Endothelial cell of umbilical vein (primary cell): Measurements from ENCODE around the gene NFATC2IP. TPM values are rescaled to one million over a fixed set of nuclear protein-coding genes. Genes with fewer than 3 reads are reported as not detected.

Source experiments
- BruUV-seq: library from RNA; stranded (reverse); fragments of 400-500 nt; replicated peaks from 2 replicates; lab custom pipeline; 2021; lab: Mats Ljungman, UMichigan
- CTCF ChIA-PET: fragments of 300-600, 350-600 bp; sonication (Branson Sonifier 250); formaldehyde crosslinking; loops from one replicate; lab custom pipeline; 2021; ENCODE audit warnings: antibody characterized with exemption, inconsistent platforms; lab: Charles Lee
- POLR2A ChIA-PET: fragments of 300-600, 350-600 bp; sonication (Branson Sonifier 250); formaldehyde crosslinking; loops from one replicate; lab custom pipeline; 2021; ENCODE audit warnings: antibody characterized with exemption, inconsistent platforms; lab: Charles Lee
- DNase-seq: peaks from one replicate; pipeline ENCODE4 v3.0.0-alpha.2; 2011; ENCODE audit warnings: low read depth, low spot score
- FAIRE-seq: peaks from 2 replicates; lab custom pipeline; 2011; peaks lifted over from hg19 to GRCh38; lab: Jason Lieb, UNC
- H2AFZ ChIP-seq: 2 replicates; pipeline ENCODE4 v1.6.0; 2012; ENCODE audit warnings: low read depth, low read length, control low read depth, inconsistent platforms
- H3K27ac ChIP-seq: 2 replicates; pipeline ENCODE4 v1.5.1; 2011; ENCODE audit warnings: low read depth, mild to moderate bottlenecking, control low read depth, low read length, moderate library complexity; ENCODE audit not compliant: insufficient read depth
- H3K27me3 ChIP-seq, 2 experiments: 2 replicates each; pipeline versions ENCODE4 v1.6.0 to v1.6.1; 2011; ENCODE audit warnings: low read length in 2 of 2, mixed read lengths in 1 of 2; ENCODE audit not compliant: control insufficient read depth in 2 of 2, insufficient read depth in 2 of 2
- H3K36me3 ChIP-seq, 2 experiments: 2 replicates in 1 of 2; 3 replicates in 1 of 2; pipeline ENCODE4 v1.5.1; 2011; ENCODE audit warnings: low read length in 2 of 2, mild to moderate bottlenecking in 1 of 2, moderate library complexity in 1 of 2; ENCODE audit not compliant: control insufficient read depth in 2 of 2, insufficient read depth in 2 of 2; ENCODE audit errors: extremely low read depth in 1 of 2
- H3K4me1 ChIP-seq: 3 replicates; pipeline ENCODE4 v1.5.1; 2011; ENCODE audit warnings: mild to moderate bottlenecking, low read length; ENCODE audit not compliant: control insufficient read depth, insufficient read depth; ENCODE audit errors: extremely low read depth
- H3K4me2 ChIP-seq: 2 replicates; pipeline ENCODE4 v1.6.1; 2011; ENCODE audit warnings: low read length, control low read depth, mixed read lengths; ENCODE audit not compliant: insufficient read depth
- H3K4me3 ChIP-seq, 3 experiments: fragments of 200-600 bp in 1 of 3; sonication (generic), shearing (Covaris generic) in 1 of 3; replicated peaks in 1 of 3; 2 replicates each; pipeline ENCODE4 v1.5.1; 2011 to 2016; ENCODE audit warnings: control low read depth in 3 of 3, low read length in 3 of 3, mild to moderate bottlenecking in 2 of 3, inconsistent platforms in 1 of 3, low read depth in 1 of 3, moderate library complexity in 1 of 3; ENCODE audit not compliant: insufficient read depth in 1 of 3
- H3K79me2 ChIP-seq: 2 replicates; pipeline ENCODE4 v1.6.0; 2012; ENCODE audit warnings: low read length, inconsistent platforms; ENCODE audit not compliant: control insufficient read depth, insufficient read depth
- H3K9ac ChIP-seq: replicated peaks from 2 replicates; pipeline ENCODE3; 2011; ENCODE audit warnings: low read length, control low read depth; ENCODE audit not compliant: insufficient read depth; ENCODE audit errors: extremely low read depth
- H3K9me1 ChIP-seq: replicated peaks from 3 replicates; pipeline ENCODE4 v1.6.0; 2011; ENCODE audit warnings: mild to moderate bottlenecking, low read length; ENCODE audit not compliant: control insufficient read depth, insufficient read depth; ENCODE audit errors: extremely low read depth
- H3K9me3 ChIP-seq: replicated peaks from 2 replicates; pipeline ENCODE4 v1.5.1; 2012; ENCODE audit warnings: low read length, inconsistent platforms; ENCODE audit not compliant: control insufficient read depth, insufficient read depth
- H4K20me1 ChIP-seq: replicated peaks from 2 replicates; pipeline ENCODE3; 2011; ENCODE audit warnings: mild to moderate bottlenecking, low read length; ENCODE audit not compliant: control insufficient read depth, insufficient read depth; ENCODE audit errors: extremely low read depth
- EZH2 ChIP-seq: IDR thresholded peaks from 2 replicates; pipeline ENCODE4 v1.6.1; 2012; ENCODE audit warnings: borderline replicate concordance, low read depth, mild to moderate bottlenecking, moderate library complexity, low read length, inconsistent platforms; ENCODE audit not compliant: severe bottlenecking
- FOS ChIP-seq: IDR thresholded peaks from 2 replicates; pipeline ENCODE4 v1.6.1; 2011; ENCODE audit warnings: mild to moderate bottlenecking, low read length, moderate library complexity, borderline replicate concordance; ENCODE audit not compliant: insufficient read depth
- GATA2 ChIP-seq: IDR thresholded peaks from 2 replicates; pipeline ENCODE4 v1.7.0; 2011; ENCODE audit warnings: low read depth, mild to moderate bottlenecking, moderate library complexity, mixed read lengths, low read length; ENCODE audit not compliant: insufficient read length, insufficient read depth
- JUN ChIP-seq: IDR thresholded peaks from 2 replicates; pipeline ENCODE4 v1.6.1; 2011; ENCODE audit warnings: borderline replicate concordance, low read depth; ENCODE audit not compliant: insufficient read length, insufficient read depth
- MAX ChIP-seq: IDR thresholded peaks from 2 replicates; pipeline ENCODE4 v1.6.1; 2011; ENCODE audit not compliant: insufficient read depth, insufficient read length
- MYC ChIP-seq: IDR thresholded peaks from one replicate; pipeline ENCODE4 v1.6.1; 2011; ENCODE audit warnings: mild to moderate bottlenecking, low read depth, low read length
- POLR2A ChIP-seq: IDR thresholded peaks from 2 replicates; pipeline ENCODE4 v1.6.1; 2012; ENCODE audit warnings: low read depth, mild to moderate bottlenecking, control low read depth, low read length
- POLR2AphosphoS5 ChIP-seq: IDR thresholded peaks from 2 replicates; pipeline ENCODE4 v1.6.1; 2012; ENCODE audit warnings: low read depth, mild to moderate bottlenecking, control low read depth, low read length, moderate library complexity; ENCODE audit not compliant: insufficient read depth
- dilution Hi-C: fragments of 300-500 bp; cut with MboI; formaldehyde crosslinking; loops from one replicate; pipeline ENCODE4 v1.15.0; 2019; ENCODE audit warnings: low sequenced_read_pairs; ENCODE audit not compliant: extremely low pct_ligation_motif_present
- intact Hi-C: fragments of 100-400 bp; cut with micrococcal nuclease; formaldehyde crosslinking; loops from one replicate; pipeline ENCODE4 v1.10.0; 2022
- polyA plus RNA-seq, 4 experiments: library from polyadenylated mRNA; depleted of rRNA in 3 of 4; stranded (reverse) in 3 of 4; unstranded in 1 of 4; fragments of >200 nt; gene quantifications; 2 replicates each; pipeline versions ENCODE4 v1.2.1 to v1.2.3, GENCODE V29; 2011 to 2012; ENCODE audit warnings: missing spikeins in 1 of 4
- total RNA-seq: library from RNA; stranded (reverse); gene quantifications from 2 replicates; pipeline ENCODE4 v1.2.3, GENCODE V29; 2021
- TF ChIP-seq, protein P1 (sequence below), 2 donors: IDR thresholded peaks; 1 replicate in 1 of 2; 2 replicates in 1 of 2; pipeline ENCODE4 v1.5.1; 2011; ENCODE audit warnings: low read length in 2 of 2, mild to moderate bottlenecking in 2 of 2, moderate library complexity in 2 of 2, control low read depth in 1 of 2, inconsistent platforms in 1 of 2, low read depth in 1 of 2; ENCODE audit not compliant: insufficient read depth in 1 of 2; ENCODE audit errors: extremely low read depth in 1 of 2

NFATC2IP gene
- total and polyA plus RNA-seq, 2 donors (not counting 3 experiments of a cell fraction or from before 2014, with no cell fraction given), result 64.1 to 69.6 TPM

- FAIRE-seq (no peak), DNase-seq (no peak)
- Histone ChIP-seq H3K9me3 (no peaks in the 10 kb centered on the region), H3K27me3 (no peaks in the 10 kb centered on the region), H3K9me1 (no peaks in the 10 kb centered on the region), H3K36me3 (no peaks in the 10 kb centered on the region), H3K9ac (no peak overlapping the region), H3K27ac (no peak overlapping the region), H2AFZ (no peak overlapping the region), H3K4me1 (no peaks in the 10 kb centered on the region), H3K79me2 (no peaks in the 10 kb centered on the region), H3K4me2 (no peak overlapping the region), H4K20me1 (no peaks in the 10 kb centered on the region), H3K4me3 (no peak overlapping the region)
- BruUV-seq, result no TSS peak
- TF ChIP-seq FOS (no peak), POLR2AphosphoS5 (no peak), MAX (no peak), GATA2 (no peak), JUN (no peak), MYC (no peak), EZH2 (no peak), POLR2A (no peak)
- TF ChIP-seq, protein P1, sequence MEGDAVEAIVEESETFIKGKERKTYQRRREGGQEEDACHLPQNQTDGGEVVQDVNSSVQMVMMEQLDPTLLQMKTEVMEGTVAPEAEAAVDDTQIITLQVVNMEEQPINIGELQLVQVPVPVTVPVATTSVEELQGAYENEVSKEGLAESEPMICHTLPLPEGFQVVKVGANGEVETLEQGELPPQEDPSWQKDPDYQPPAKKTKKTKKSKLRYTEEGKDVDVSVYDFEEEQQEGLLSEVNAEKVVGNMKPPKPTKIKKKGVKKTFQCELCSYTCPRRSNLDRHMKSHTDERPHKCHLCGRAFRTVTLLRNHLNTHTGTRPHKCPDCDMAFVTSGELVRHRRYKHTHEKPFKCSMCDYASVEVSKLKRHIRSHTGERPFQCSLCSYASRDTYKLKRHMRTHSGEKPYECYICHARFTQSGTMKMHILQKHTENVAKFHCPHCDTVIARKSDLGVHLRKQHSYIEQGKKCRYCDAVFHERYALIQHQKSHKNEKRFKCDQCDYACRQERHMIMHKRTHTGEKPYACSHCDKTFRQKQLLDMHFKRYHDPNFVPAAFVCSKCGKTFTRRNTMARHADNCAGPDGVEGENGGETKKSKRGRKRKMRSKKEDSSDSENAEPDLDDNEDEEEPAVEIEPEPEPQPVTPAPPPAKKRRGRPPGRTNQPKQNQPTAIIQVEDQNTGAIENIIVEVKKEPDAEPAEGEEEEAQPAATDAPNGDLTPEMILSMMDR (IDR thresholded peaks at IDR 0.05; ENCODE audit: extremely low read depth in 1 of 2, insufficient read depth in 1 of 2, low read depth in 1 of 2, low read length in 2 of 2), result no peak
- dilution Hi-C loops, result no loop called here
- CTCF ChIA-PET, result interaction anchor here (1.1 to 1.5 kb wide), 3 partner anchors 9 to 12 kb away, joined by 4 to 6 read pairs (median 5); no protein-coding TSS in a partner anchor
- POLR2A ChIA-PET, result no interaction called here
- intact Hi-C loops, result no loop called here
Measured at GRCh38 chr16:28933171-28933570, 17.6 kb upstream of the NFATC2IP start.
